CD4-positive, alpha-beta T cell (primary cell): ENCODE results near the gene SNRNP25. TPM values are rescaled to one million over a fixed set of nuclear protein-coding genes. Genes with fewer than 3 reads are reported as not detected.

Experiments used
- ATAC-seq: fragments of 200-7000 bp; cut with Tn5 transposase; one replicate; pipeline ENCODE4 v1.10.0; 2022; ENCODE audit warnings: mild to moderate bottlenecking; ENCODE audit not compliant: poor library complexity
- CTCF ChIA-PET: fragments of 350-600 bp; sonication (Branson Sonifier 250); formaldehyde crosslinking; loops from one replicate; lab custom pipeline; 2021; ENCODE audit warnings: antibody characterized with exemption, inconsistent platforms; lab: Charles Lee
- POLR2A ChIA-PET: fragments of 350-600 bp; sonication (Branson Sonifier 250); formaldehyde crosslinking; loops from one replicate; lab custom pipeline; 2021; ENCODE audit warnings: antibody characterized with exemption, inconsistent platforms; lab: Charles Lee
- DNase-seq, 14 experiments: peaks; one replicate each; pipeline ENCODE4 v3.0.0-alpha.2; 2013 to 2020; ENCODE audit warnings: mixed read lengths in 2 of 14
- H3K27ac ChIP-seq, 2 donors: one replicate each; pipeline versions ENCODE4 v1.5.1 to v1.7.0; 2013; ENCODE audit warnings: low read length in 2 of 2, low read depth in 1 of 2, mild to moderate bottlenecking in 1 of 2
- H3K27me3 ChIP-seq, 2 experiments: 1 replicate in 1 of 2; 2 replicates in 1 of 2; pipeline versions ENCODE4 v1.6.1 to v1.7.0; 2013; ENCODE audit warnings: low read length in 2 of 2, control low read depth in 1 of 2, mild to moderate bottlenecking in 1 of 2, moderate library complexity in 1 of 2; ENCODE audit not compliant: insufficient read depth in 2 of 2, control insufficient read depth in 1 of 2
- H3K36me3 ChIP-seq: one replicate; pipeline ENCODE4 v1.6.1; 2013; ENCODE audit warnings: low read length, control low read depth; ENCODE audit not compliant: insufficient read depth
- H3K4me1 ChIP-seq: one replicate; pipeline ENCODE4 v1.6.1; 2013; ENCODE audit warnings: low read length, control low read depth; ENCODE audit not compliant: insufficient read depth
- H3K4me3 ChIP-seq: one replicate; pipeline ENCODE4 v1.5.1; 2013; ENCODE audit warnings: mild to moderate bottlenecking, low read length, moderate library complexity
- H3K9me3 ChIP-seq, 2 experiments: 1 replicate in 1 of 2; 2 replicates in 1 of 2; pipeline versions ENCODE4 v1.6.1 to v1.7.0; 2013; ENCODE audit warnings: low read length in 2 of 2, mild to moderate bottlenecking in 2 of 2, control low read depth in 1 of 2, moderate library complexity in 1 of 2; ENCODE audit not compliant: control insufficient read depth in 1 of 2, insufficient read depth in 1 of 2
- H3K27ac Mint-ChIP-seq: one replicate; pipeline ENCODE4 v1.8.0; 2020; ENCODE audit warnings: mixed read lengths
- H3K27me3 Mint-ChIP-seq: one replicate; pipeline ENCODE4 v1.8.0; 2021; ENCODE audit warnings: mixed read lengths
- H3K36me3 Mint-ChIP-seq: one replicate; pipeline ENCODE4 v1.8.0; 2021; ENCODE audit warnings: low read depth, mixed read lengths
- H3K4me1 Mint-ChIP-seq: one replicate; pipeline ENCODE4 v1.8.0; 2021; ENCODE audit warnings: low read depth, mixed read lengths
- H3K4me3 Mint-ChIP-seq: one replicate; pipeline ENCODE4 v1.8.0; 2020; ENCODE audit warnings: mild to moderate bottlenecking, mixed read lengths
- H3K9me3 Mint-ChIP-seq: one replicate; pipeline ENCODE4 v1.8.0; 2020; ENCODE audit warnings: mixed read lengths
- CTCF ChIP-seq: fragments of 200-600 bp; IDR thresholded peaks from one replicate; pipeline ENCODE4 v1.8.0; 2022; ENCODE audit warnings: antibody characterized with exemption, mild to moderate bottlenecking
- intact Hi-C, 2 experiments: fragments of 100-400 bp; cut with DNase I in 1 of 2; cut with micrococcal nuclease in 1 of 2; formaldehyde crosslinking; loops; one replicate each; pipeline versions ENCODE4 v1.15.1 to v1.9.0; 2023 to 2025; cut with DNase I, micrococcal nuclease
- total RNA-seq, 174 experiments: library from RNA in 2 of 174; stranded (reverse) in 2 of 174; gene quantifications; one replicate each; pipeline ENCODE4 v1.2.3 and lab custom pipeline; 2021 to 2026

Gene SNRNP25
- total RNA-seq, 2 experiments from 2014 or later: 4.8 to 5.1 TPM

DNA sequence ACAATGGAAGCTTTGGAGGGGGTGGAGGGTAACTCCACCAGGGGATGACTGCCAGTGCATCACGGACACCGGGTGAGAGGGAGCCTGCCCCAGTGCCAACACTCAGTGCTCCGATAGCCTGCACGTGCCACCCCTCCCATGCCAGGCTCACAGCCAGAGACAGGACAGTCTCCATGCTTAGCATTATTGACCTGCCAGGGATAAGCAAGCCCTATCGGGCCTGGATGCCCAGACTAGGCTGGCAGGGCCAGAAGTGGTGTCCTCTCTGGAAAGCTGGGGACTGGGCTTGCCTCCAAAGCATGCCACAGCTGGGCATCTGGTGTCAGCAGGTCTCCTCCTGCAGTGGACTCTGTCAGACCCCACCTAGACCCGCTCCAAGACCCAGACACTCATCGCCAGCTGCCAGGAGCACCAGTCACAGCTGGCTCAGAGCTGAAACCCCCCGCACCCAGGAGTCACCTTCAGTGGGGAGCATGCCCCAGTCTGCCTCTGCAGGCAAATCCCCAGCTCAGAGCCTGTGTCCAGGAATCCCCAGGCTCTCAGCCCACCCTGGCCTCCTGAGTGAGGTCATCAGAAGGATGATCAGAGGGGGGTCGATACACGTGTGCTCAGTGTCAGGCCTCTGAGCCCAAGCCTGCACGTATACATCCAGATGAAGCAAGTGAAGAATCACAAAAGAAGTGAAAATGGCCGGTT is 20.6 kb downstream of the SNRNP25 start:
- Mint-ChIP-seq H3K9me3 (no peaks in the 10 kb centered on the region), H3K27ac (no peak overlapping the region), H3K4me1 (peaks cover 26% of the 10 kb centered on the region), H3K4me3 (no peak overlapping the region), H3K27me3 (peaks cover 48% of the 10 kb centered on the region), H3K36me3 (no peaks in the 10 kb centered on the region)
- peaks cover 19 to 39% of the 10 kb centered on the region in 2 experiments for H3K27me3 ChIP-seq
- H3K4me3 ChIP-seq: no peak overlapping the region
- intact Hi-C loops: no loop called here
- ATAC-seq (no peak), DNase-seq (no peak)
- ChIA-PET CTCF (interaction anchor here (2.7 kb wide), 1 partner anchor 9 kb away, joined by 16 read pairs; no protein-coding TSS in a partner anchor), POLR2A (no interaction called here)
- H3K9me3 ChIP-seq: peaks cover 0 to 12% of the 10 kb centered on the region in 2 experiments
- H3K27ac ChIP-seq: no peak overlapping the region
- H3K36me3 ChIP-seq: no peaks in the 10 kb centered on the region
- no peak for TF ChIP-seq CTCF
- peaks cover 38% of the 10 kb centered on the region for H3K4me1 ChIP-seq

DNA sequence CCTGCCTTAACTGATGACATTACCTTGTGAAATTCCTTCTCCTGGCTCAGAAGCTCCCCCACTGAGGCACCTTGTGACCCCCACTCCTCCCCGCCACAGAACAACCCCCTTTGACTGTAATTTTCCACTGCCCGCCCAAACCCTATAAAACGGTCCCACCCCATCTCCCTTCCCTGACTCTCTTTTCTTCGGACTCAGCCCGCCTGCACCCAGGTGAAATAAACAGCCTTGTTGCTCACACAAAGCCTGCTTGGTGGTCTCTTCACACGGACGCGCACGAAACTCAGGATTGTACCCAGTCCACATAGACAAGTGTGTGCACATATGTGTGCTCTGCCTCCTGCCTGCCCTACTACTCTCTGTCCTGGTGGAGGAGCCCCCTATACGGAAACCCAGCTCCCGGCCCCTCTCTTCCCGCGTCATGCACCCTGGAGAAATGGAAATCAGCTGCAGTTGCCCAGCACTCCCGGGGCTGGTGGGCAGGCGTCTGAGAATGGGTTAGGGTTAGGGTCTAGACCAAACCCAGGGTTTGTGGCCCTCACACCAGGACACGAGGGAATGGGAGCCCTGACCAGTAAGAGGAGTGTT is 21.2 kb downstream of the SNRNP25 start:
- Histone ChIP-seq H3K4me1 (peaks cover 38% of the 10 kb centered on the region), H3K4me3 (no peak overlapping the region), H3K36me3 (peaks cover 4% of the 10 kb centered on the region), H3K27ac (no peak overlapping the region), H3K27me3 (peaks cover 19 to 37% of the 10 kb centered on the region in 2 experiments), H3K9me3 (peaks cover 0 to 12% of the 10 kb centered on the region in 2 experiments)
- intact Hi-C loops: no loop called here
- Mint-ChIP-seq H3K27ac (no peak overlapping the region), H3K27me3 (peaks cover 41% of the 10 kb centered on the region), H3K4me1 (peaks cover 26% of the 10 kb centered on the region), H3K4me3 (peak overlapping the region; percentile 20), H3K9me3 (no peaks in the 10 kb centered on the region), H3K36me3 (no peaks in the 10 kb centered on the region)
- POLR2A ChIA-PET: interaction anchor here (0.8 kb wide), 1 partner anchor 11 kb away, joined by 3 read pairs; no protein-coding TSS in a partner anchor
- ATAC-seq: no peak
- CTCF ChIA-PET: interaction anchor here (2.7 kb wide), 1 partner anchor 9 kb away, joined by 16 read pairs; no protein-coding TSS in a partner anchor
- no peak for TF ChIP-seq CTCF
- DNase-seq: no peak

DNA sequence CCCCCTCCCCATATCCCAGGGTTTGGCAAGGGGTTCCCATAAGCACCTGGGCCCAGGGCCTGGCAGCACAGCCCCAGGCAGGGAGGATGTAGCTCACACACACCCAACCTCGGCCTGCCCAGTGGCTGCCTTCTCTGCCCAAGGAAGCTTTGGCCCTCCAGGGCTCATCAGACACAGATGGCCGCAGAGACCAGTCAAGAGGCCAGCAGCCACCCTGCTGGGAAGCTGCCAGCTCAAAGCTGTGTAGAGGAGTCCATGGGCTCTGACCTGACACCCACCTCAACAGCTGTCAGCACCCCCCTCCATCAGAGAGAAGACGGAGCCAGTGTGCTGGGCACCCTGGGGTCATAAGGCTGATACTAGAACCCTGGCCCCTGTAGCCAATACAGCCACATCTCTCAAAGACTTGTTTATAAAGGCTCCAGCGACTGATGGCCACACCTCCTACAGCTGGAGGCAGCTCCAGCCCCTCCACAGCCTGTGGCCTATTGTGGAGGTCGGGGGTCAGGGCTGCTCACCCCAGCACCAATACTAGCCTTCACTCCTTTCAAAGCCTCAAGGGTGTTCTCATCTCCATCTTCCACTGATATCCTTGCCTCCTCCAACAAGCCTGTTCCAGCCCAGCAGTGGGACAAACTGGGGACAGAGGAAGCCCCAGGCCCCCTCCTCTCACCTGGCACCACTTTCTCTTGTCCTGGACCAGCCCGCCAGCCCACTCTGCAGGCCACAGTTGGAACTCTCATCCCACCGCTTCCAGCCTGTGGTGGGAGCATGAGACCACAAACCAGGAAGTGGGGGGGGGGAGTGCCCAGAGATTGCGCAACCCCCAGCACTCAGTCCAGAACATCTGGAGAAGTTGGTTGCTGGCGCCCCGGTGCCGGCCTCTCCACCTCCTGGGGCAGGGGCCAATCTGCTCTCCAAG is 22.2 kb downstream of the SNRNP25 start:
- peaks cover 6% of the 10 kb centered on the region for H3K36me3 ChIP-seq
- Mint-ChIP-seq H3K9me3 (no peaks in the 10 kb centered on the region), H3K27ac (no peak overlapping the region), H3K36me3 (no peaks in the 10 kb centered on the region), H3K27me3 (peaks cover 31% of the 10 kb centered on the region), H3K4me3 (peak overlapping the region; percentile 86), H3K4me1 (peaks cover 26% of the 10 kb centered on the region)
- H3K4me3 ChIP-seq: no peak overlapping the region
- no peak for ATAC-seq
- peaks cover 38% of the 10 kb centered on the region for H3K4me1 ChIP-seq
- H3K9me3 ChIP-seq: peaks cover 0 to 12% of the 10 kb centered on the region in 2 experiments
- DNase-seq: peak in 4 of 14 experiments; percentile 13 to 54 (median 35)
- H3K27me3 ChIP-seq: peaks cover 18 to 28% of the 10 kb centered on the region in 2 experiments
- no peak overlapping the region for H3K27ac ChIP-seq
- POLR2A ChIA-PET: interaction anchor here (0.8 kb wide), 1 partner anchor 10 kb away, joined by 3 read pairs; no protein-coding TSS in a partner anchor
- TF ChIP-seq CTCF: no peak
- intact Hi-C loops: no loop called here
- CTCF ChIA-PET: interaction anchor here (2.6 to 2.7 kb wide), 2 partner anchors 10 to 21 kb away, joined by 13 to 16 read pairs; no protein-coding TSS in a partner anchor
